Measurements from ENCODE around the gene PDIA6.
"Not testable (repeated sequence)": the region's sequence is repeated elsewhere in the genome, so short reads cannot be mapped to it uniquely, and the experiment has no call there.

PDIA6 gene

DNA sequence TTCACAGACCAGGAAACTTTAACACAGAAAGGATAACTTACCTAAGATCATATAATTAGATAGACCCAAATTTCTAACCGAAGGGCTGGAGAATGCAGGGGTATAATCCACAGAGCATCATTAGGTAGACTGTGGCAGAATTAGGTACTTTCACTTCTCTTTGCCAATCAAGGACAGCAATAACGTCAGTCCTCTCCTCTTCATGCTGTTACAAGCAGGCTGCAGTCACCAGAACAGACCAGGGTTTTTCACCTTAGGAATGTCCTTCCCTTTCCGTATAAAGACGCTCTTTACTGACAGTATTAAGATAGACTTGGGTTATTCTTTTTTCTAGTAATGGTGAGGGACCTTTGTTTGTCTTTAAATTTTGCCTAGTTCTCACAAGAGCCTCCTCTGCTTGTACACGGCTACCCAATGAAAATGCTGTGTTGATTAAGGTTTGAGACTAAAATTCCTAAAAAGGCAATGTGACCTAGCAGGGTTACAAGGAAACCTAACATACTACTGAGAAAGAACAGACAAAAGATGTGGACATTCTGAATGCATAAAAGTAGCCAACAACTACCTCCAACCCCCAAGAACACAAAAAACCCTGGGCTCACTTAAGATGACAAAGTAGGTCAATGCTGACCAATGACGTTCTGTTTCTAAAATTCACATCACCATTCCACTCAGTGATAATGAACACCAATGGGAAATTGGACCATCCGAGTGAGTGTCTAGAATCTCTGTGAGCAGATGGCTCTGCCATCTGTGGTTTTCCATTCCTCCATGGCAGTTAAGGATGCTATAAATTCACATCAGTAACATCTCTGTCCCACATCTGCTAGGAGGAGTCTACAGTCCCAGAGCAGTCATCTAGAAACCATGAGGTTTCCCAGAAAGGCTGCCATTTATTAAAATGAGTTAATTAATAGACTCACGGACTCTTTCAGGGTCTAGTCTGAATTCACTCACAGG, 2.1 kb downstream of the PDIA6 start:
- no peak for DNase-seq (ENCODE audit: low read depth)

DNA sequence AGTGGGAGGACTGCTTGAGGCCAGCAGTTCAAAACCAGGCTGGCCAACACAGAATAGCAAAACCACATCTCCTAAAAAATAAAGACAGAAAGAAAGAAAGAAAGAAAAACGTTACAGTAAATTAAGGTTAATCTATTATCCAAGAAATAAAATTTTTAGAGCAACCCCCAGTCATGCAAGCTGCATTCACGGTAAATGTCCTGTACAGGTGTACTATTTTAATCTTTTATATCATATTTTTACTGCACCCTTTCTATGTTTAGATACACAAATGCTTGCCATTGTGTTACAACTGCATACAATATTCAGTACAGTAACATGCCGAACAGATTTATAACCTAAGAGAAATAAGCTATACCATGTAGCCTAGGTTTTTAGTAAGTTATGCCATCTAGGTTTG, 6.0 kb downstream of the PDIA6 start:
- no peak for DNase-seq (ENCODE audit: low read depth)

DNA sequence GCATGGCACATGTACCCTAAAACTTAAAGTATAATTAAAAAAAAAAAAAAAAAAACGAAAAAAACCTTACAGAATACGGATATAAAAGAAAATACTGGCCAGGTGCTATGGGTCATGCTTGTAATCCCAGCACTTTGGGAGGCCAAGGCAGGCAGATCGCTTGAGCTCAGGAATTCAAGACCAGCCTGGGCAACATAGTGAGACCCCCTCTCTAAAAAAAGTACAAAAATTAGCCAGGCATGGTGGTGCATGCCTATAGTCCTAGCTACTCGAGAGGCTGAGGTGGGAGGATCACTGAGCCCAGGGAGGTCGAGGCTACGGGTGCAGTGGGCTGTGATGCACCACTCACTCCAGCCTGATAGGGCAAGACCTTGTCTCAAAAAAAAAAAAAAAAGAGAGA, 6.6 kb downstream of the PDIA6 start:
- DNase-seq (ENCODE audit: low read depth), result not testable (repeated sequence)

GRCh38 chr2:10802657-10803056, 9.9 kb downstream of the PDIA6 start:
- DNase-seq (ENCODE audit: low read depth), result no peak

DNA sequence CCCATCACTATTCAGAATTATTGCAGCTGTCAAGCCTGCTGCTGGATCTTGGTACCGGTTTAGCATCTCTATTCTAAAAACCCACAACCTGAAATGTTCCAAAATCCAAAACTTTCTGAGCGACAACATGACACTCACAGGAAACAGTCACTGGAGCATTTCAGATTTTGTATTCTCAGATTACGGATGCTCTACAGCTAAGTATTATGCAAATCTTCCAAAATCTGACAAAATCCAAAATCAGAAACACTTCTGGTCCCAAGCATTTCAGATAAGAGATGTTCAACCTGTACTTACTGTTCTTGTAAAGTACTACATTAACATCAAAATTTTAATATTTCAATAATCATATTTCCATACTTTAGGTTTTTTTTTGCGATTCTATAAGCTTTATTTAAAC, 12.4 kb downstream of the PDIA6 start:
- DNase-seq (ENCODE audit: low read depth), result no peak

DNA sequence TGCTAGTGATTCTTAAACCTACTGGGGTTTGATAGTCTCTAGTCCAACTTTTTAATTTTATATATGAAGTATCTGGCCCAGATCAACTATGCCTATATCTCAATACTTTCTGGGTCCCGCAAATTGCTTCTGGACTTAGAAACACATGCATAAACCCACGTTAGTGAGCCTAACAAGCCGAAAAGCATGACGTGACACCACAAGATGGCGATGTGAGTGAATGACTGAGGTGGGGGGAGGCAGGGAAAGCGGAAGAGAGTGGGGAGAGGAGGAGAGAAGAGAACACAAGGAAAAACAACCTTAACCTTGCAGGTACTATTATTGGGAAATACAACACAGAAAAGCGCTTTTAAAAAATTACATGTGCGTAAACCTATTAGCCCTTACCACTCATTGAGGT, 13.8 kb downstream of the PDIA6 start:
- DNase-seq (ENCODE audit: low read depth), result no peak

- no peak for DNase-seq (ENCODE audit: low read depth)
Measured at GRCh38 chr2:10796703-10797102, 15.9 kb downstream of the PDIA6 start.

DNA sequence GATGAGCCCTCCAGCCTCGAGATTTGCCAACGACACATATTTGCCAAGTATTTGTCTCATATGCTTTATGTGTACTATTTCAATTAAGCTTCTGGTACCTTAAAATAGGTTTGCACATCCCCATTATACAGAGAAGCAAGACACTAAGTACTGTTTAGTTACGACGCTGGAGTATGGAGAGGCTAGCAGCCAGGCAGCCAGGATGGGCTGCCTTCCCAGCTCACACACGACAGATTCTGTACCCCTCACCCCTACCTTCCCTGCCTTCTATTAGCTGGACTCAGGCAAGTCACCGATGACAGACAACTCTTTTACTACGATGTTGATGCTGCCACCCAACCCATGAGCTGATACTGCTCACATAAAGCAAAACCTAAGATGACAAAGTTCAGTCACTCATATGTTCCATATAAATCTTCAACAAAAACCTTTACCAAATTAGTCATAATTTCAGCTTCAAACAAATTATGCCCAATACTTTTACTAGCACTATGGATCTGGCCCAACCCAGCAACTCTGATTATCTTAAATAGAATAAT, 17.0 kb downstream of the PDIA6 start:
- no peak for DNase-seq (ENCODE audit: low read depth)

- DNase-seq (ENCODE audit: low read depth), result no peak
Measured at GRCh38 chr2:10794876-10795275, 17.7 kb downstream of the PDIA6 start.

DNA sequence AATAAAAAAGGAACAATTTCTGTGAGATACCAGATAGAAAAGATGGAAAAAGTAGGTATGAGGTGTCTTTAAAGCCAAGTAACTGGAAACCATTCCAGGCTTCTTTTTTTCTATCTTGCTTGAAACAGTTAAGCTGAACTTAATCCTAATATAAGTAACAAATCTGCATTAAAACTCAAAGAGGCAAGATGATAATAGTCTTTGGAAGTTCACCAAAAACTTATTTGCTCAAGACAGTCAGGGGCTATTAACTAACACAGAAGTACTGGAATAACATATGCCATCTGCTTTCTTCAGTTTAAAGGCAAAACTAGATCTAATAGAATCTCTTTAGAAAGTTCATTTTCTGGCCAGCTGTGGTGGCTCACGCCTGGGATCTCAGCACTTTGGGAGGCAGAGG, 18.8 kb downstream of the PDIA6 start:
- no peak for DNase-seq (ENCODE audit: low read depth)

GRCh38 chr2:10792660-10793400, 19.8 kb downstream of the PDIA6 start:
- no peak for DNase-seq (ENCODE audit: low read depth)

DNA sequence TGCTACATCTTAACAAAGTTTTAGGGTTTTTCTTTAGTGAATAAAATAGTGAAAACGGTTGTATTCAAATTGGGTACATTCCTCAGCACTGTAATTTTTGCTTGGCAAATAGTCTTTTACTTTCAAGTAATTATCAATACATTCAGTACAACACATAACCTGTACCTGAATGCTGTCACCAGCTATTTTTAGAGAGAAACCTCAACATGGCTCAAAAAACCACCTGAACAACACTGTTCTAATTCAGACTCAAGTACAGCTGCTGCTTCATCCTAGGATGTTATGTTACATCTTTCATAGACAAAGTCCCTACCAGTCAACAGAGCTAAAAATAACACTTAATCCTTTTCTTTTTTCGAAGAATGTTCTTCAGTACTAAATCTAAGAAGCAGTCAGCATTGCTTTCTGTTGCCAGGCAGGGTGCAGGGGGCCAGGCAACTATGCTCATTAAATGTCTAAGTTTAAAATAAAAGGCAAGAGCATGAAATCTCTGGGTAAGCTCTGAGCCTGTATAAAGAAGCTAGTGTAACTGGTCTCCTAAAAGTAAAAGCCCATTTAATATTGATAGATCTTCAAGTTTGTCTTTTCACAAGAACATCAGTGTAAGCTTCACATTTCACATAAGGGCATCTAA, 20.5 kb downstream of the PDIA6 start:
- DNase-seq (ENCODE audit: low read depth), result no peak

DNA sequence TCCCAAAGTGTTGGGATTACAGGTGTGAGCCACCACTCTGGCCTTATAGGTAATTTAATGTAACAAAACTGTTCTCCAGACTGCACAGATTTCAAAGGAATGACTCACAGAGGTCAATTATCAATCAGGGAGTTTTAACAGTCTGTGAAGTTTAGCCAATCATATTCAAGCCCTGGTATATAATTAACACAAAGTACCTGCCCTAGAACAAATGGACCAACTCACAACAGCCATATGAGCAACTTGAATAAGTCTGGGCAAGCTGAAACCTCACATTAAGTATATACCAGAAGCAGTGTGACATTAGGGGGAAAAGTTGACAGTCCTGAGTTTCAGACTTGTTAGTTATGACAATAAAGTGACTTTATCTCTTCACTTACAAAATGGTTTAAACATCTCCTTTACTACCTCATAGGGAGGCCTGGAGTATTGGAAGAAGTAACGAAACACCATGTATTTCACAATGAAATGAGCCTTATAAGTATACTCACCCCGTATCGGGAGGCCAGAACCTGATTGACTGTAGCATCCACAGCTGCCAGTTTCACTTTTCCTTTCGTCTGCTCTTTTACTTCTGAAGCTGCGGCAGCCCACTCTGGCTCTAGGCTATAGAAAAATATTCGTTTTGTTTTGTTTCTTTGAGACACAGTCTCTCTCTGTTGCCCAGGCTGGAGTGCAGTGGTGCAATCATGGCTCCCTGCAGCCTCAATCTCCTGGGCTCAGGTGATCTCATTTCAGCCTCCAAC, 22.2 kb downstream of the PDIA6 start:
- no peak for DNase-seq (ENCODE audit: low read depth)

- DNase-seq (ENCODE audit: low read depth), result no peak
Measured at GRCh38 chr2:10788855-10789254, 23.7 kb downstream of the PDIA6 start.

- no peak for DNase-seq (ENCODE audit: low read depth)
Measured at GRCh38 chr2:10787176-10787968, 25.2 kb downstream of the PDIA6 start.

- DNase-seq (ENCODE audit: low read depth), result no peak
Measured at GRCh38 chr2:10786240-10786982, 26.2 kb downstream of the PDIA6 start.

DNA sequence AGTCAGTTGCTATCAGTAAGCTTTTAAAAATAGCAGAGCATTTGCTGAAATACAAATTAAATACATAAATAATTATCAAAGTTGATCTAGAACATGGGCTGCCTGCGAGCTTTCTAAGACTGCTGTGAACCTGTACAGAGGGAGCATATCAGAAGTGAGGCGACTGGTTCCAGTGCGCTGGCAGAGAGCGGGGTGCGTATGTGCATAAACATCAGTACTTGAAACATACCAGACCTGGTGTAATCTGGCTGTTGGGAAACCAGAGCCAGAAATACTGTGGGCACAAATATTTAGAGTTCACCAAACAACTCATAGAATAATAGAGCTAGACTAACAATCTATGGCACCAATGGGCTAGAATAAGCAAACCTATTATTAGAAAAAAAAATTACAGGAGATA, 27.3 kb downstream of the PDIA6 start:
- no peak for DNase-seq (ENCODE audit: low read depth)

- no peak for DNase-seq (ENCODE audit: low read depth)
Measured at GRCh38 chr2:10784719-10785118, 27.9 kb downstream of the PDIA6 start.

DNA sequence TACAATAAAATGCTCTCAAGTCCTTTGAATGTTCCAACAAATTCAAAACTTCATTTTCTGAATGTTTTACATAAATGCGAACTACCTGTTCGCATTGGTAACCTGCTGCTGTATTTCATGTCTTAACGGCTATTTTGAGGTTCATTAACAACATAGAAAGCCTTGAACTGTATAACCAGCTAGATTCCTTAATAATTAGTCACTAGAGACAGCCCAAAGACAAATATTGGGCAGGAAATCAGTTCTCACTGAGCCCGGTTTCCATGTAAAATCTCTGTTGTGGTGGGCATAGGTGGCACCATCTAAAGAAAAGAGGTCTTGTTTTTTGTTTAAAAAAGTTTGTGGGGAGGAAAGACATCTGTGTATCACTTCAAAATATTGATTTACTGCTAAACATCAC, 29.2 kb downstream of the PDIA6 start:
- no peak for DNase-seq (ENCODE audit: low read depth)

GRCh38 chr2:10781746-10782145, 30.8 kb downstream of the PDIA6 start:
- no peak for DNase-seq (ENCODE audit: low read depth)

Data from activated T-cell treated with anti-CD3 and anti-CD28 coated beads for 1 hour (primary cell).